NK-92 (cell line): ENCODE data around the gene RPH3AL.

ENCODE experiments used
- DNase-seq: peaks from one replicate; lab custom pipeline; 2025; ENCODE audit not compliant: unreplicated experiment; lab: John Stamatoyannopoulos, UW

Gene RPH3AL

GRCh38 chr17:353838-354234 lies 1.2 kb upstream of the RPH3AL start:
- DNase-seq, result no peak

GRCh38 chr17:353213-353837 lies 718 bp upstream of the RPH3AL start:
- no peak for DNase-seq

DNA sequence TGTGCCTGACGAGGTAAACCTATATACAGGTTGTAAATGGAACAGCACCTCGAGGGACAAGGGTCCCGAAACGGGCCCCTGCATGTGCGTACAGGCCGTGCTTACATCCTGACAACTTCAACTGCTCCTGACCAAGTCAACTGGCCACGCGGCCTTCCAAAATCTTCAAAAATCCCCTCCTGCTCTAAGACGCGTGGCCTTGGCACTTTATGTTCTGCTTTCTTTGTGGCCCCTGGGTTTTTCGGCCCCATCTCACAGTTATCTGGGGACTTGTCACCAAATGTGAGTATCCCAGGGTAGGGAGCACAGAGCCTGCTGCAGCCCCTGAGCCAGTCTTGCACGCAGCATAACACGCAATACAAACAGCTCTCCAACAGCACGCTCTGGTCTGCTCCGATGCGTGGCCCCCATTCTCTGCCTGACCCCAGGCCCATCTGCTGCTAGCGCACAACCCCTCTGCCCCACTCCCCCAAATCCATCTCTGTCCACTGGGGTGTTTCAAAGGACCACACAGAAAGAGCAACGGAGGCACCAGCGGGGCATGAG lies 659 bp downstream of the RPH3AL start:
- no peak for DNase-seq

DNA sequence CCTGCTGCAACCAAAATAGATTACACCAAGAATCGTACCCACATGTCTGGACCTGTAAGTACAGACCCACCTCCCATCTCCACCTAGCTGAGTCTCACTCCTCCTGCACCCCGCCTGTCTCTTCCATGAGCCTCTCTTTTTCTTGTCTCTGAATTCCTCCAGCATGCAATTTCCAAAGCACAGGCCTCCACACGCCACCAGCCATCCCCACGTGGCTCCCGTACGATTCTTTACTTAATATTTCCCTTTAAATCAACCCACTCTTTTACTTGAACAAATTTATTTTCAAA lies 1.2 kb downstream of the RPH3AL start:
- DNase-seq, result no peak

GRCh38 chr17:350706-351448 lies 1.7 kb downstream of the RPH3AL start:
- no peak for DNase-seq

DNA sequence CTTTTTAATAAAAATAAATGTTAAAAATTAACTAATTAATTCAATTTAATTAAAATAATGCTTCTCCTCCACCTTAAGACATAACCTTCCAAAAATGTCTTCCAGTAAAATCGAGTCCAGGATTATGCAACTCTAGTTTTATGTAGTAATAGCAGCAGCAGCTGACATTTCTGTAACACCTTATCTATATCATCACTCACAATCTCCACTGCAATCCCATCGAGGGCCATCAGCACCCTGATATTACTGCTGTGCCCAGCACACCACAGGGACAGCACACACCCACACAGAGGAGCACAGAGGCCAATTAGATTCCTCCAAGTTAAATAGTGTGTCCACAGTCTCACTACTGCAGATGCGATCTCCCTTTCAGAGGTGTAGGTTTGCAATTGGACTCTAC lies 2.9 kb downstream of the RPH3AL start:
- DNase-seq, result no peak

- no peak for DNase-seq
These were observed 3.7 kb downstream of the RPH3AL start for GRCh38 chr17:348692-349425.

- no peak for DNase-seq
These were observed 4.6 kb downstream of the RPH3AL start for GRCh38 chr17:348012-348411.

DNA sequence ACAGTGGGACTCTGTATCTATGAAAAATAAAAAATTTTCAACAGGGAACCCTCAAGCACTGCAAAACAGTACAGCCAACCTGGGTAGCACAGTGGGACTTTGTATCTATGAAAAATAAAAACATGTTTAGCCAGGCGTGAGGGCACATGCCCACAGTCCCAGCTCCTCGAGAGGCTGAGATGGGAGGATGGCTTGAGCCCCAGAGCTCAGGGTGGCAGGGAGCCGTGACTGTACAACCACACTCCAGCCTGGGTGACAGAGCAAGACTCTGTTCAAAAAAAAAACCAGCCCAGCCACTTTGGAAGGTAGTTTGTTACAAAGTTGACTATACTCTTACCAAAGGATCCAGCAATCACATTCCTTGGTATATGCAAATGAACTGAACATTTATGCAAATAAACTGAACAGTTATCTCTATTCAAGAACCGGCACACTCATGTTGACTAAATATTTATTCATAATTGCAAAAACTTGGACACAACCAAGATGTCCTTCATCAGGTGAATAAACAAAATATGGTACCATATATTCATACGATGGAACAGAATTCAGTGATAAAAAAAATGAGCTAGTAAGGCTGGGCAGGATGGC lies 5.2 kb downstream of the RPH3AL start:
- DNase-seq, result no peak

DNA sequence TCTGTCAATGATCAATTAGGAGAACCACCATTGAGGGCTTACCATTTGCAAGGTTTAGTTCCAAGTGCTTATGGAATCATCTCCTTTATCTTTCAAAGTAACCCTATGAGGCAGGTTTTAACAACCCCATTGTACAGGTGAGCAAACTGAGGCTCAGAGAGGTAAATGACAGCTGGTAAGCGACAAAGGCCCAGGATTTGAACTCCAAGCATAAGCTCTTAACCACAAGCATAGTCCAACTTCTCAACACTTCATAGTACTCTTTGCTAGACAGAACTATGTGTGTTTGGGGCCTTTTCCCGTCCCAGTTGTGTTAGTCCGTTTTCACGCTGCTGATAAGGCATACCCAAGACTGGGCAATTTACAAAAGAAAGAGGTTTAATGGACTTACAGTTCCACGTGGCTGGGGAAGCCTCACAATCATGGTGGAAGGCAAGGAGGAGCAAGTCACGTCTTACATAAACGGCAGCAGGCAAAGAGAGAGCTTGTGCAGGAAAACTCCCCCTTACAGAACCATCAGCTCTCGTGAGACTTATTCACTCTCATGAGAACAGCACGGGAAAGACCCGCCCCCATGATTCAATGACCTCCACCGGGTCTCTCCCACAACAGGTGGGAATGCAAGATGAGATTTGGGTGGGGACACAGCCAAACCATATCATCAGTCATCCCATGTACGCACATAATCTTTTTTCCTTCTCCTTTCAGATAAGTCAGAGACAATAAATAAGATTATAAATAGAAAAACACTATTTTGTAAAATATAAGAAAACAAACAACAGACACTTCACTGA lies 6.4 kb downstream of the RPH3AL start:
- no peak for DNase-seq

- no peak for DNase-seq
These were observed 7.3 kb downstream of the RPH3AL start for GRCh38 chr17:345261-345660.

- no peak for DNase-seq
These were observed 8.5 kb downstream of the RPH3AL start for GRCh38 chr17:343875-344752.

DNA sequence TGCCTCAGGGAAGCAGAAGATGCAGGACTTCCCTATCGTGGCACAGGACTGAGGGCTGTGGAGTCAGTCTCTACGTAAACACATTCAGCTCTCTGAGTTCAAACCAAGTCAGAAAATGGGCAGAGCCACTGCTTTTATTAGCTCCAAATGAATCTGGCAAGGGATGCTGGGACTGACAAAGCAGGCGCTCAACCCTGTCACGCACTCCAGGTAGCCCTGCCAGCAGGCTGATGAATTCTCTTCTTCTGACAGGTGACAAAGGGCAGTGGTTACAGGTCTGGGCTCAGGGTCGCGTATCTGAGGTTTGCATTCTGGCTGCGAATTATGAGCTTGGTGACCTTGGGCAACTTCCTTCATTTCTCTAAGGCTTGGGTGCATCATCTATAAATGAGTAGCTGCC lies 9.4 kb downstream of the RPH3AL start:
- DNase-seq, result no peak

GRCh38 chr17:340074-340473 lies 12.5 kb downstream of the RPH3AL start:
- no peak for DNase-seq

DNA sequence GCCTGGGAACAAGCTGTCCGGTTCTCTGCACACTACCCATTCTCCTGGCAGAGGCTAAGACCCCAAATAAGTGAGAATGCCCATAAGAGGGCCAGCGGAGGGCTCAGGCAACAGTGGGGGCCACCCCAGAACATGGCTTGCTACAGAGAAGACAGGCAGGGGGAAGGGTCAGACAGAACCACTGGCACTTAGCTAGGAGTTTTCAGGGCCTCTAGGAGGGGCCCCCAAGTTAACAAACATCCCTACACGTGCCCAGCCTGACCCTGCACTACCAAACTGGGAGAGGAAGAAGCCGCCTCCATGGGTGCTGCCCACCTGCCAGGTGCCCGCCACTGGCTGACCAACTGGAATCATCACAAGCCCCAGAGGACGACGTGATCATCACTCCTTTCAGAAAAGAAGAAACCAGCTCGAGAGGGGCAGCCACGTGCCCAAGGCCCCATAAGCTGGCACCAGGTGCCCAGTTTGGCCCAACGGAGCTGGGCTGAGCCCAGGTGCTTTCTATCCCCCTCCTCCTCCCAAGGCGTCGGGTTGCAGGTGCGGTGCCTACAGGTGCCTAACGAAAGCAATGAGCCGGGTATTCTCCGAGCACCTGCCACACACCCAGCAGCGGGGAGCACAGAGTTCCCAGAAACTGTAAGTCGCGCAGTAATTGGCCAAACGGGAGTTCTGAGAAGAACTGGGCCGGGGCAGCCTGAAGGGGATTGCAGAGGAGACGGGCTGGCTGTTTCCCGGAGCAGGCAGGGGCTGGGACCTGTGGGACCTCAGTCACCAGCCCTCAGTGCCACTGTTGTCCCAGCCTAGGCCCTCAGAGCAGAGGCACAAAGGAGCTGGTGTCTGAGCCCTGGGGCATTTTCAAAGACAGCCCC lies 13.2 kb downstream of the RPH3AL start:
- no peak for DNase-seq

GRCh38 chr17:338442-339192 lies 14.0 kb downstream of the RPH3AL start:
- no peak for DNase-seq

DNA sequence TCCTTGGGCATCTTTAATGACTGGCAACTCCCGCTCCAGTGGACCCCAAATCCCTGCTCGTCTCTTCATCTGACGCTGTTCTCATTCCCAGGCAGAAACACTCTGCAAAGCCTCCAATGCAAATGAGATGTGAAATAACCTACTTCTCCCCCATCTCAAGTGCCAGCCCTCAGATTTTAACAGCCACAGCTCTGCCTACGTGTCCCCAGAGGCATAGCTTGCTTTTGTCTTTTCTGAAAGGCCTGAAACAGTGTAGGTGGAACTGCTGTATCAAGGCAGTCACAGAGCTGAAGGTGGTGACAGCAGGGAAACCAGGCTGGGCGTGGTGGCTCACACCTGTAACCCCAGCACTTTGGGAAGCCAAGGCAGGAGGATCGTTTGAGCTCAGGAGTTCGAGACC lies 14.7 kb downstream of the RPH3AL start:
- no peak for DNase-seq

DNA sequence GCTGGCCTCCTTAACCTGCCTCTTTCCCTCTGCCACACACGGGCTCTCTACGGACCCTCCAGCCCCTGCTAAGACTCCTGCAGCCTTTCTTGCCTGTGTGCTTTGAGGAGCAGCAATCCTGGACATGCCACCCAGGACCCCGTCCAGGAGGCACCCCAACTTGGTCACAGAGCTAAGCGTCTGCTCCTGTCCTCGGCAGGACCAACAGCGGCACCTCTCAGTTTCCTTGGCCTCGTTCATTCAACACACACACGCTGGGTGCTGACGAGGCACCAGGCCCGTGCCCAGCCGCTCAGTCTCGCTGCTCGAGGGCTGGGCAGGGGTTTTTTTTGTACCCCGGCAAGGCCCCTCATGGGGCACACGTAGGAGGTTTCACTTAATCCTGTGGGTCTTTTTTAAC lies 15.2 kb downstream of the RPH3AL start:
- DNase-seq, result no peak
